Panc1 (cell line): ENCODE data around the gene KAT6B.

ENCODE experiments used
- POLR2AphosphoS5 ChIP-seq: IDR thresholded peaks from 2 replicates; pipeline ENCODE4 v1.6.1; 2012; ENCODE audit warnings: mild to moderate bottlenecking, low read depth, low read length, moderate library complexity
- TF ChIP-seq, protein P1 (sequence below): fragments of 450-650 bp; IDR thresholded peaks from 2 replicates; pipeline ENCODE4 v1.5.1; 2017; ENCODE audit warnings: mild to moderate bottlenecking

GRCh38 chr10:75033399-75034130 lies 207.2 kb downstream of the KAT6B start:
- TF ChIP-seq, protein P1, sequence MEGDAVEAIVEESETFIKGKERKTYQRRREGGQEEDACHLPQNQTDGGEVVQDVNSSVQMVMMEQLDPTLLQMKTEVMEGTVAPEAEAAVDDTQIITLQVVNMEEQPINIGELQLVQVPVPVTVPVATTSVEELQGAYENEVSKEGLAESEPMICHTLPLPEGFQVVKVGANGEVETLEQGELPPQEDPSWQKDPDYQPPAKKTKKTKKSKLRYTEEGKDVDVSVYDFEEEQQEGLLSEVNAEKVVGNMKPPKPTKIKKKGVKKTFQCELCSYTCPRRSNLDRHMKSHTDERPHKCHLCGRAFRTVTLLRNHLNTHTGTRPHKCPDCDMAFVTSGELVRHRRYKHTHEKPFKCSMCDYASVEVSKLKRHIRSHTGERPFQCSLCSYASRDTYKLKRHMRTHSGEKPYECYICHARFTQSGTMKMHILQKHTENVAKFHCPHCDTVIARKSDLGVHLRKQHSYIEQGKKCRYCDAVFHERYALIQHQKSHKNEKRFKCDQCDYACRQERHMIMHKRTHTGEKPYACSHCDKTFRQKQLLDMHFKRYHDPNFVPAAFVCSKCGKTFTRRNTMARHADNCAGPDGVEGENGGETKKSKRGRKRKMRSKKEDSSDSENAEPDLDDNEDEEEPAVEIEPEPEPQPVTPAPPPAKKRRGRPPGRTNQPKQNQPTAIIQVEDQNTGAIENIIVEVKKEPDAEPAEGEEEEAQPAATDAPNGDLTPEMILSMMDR: no peak
- no peak for TF ChIP-seq POLR2AphosphoS5
